ENCODE measurements around the gene ZFAND2A. TPM values are rescaled to one million over a fixed set of nuclear protein-coding genes. Genes with fewer than 3 reads are reported as not detected.

The ZFAND2A gene
- total RNA-seq, 6 experiments from 2014 or later = 24.3 to 43.1 (median 31.8) TPM

GRCh38 chr7:1112109-1112508, 47.9 kb downstream of the ZFAND2A start:
- Histone ChIP-seq H3K36me3 (no peaks in the 10 kb centered on the region), H3K27me3 (no peaks in the 10 kb centered on the region), H3K4me3 (no peak overlapping the region), H3K27ac (no peak overlapping the region), H3K4me1 (no peaks in the 10 kb centered on the region), H3K9me3 (no peaks in the 10 kb centered on the region)
- ATAC-seq = no peak
- intact Hi-C loops (cut with DNase I) = no loop called here
- DNase-seq = peak in 1 of 3 donors; percentile 44
- TF ChIP-seq, protein P1, sequence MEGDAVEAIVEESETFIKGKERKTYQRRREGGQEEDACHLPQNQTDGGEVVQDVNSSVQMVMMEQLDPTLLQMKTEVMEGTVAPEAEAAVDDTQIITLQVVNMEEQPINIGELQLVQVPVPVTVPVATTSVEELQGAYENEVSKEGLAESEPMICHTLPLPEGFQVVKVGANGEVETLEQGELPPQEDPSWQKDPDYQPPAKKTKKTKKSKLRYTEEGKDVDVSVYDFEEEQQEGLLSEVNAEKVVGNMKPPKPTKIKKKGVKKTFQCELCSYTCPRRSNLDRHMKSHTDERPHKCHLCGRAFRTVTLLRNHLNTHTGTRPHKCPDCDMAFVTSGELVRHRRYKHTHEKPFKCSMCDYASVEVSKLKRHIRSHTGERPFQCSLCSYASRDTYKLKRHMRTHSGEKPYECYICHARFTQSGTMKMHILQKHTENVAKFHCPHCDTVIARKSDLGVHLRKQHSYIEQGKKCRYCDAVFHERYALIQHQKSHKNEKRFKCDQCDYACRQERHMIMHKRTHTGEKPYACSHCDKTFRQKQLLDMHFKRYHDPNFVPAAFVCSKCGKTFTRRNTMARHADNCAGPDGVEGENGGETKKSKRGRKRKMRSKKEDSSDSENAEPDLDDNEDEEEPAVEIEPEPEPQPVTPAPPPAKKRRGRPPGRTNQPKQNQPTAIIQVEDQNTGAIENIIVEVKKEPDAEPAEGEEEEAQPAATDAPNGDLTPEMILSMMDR (IDR thresholded peaks at IDR 0.05) = no peak
- TF ChIP-seq POLR2A (IDR thresholded peaks at IDR 0.05) = no peak
- WGBS (ENCODE audit: insufficient coverage, low coverage, low lambda C conversion rate, missing lambda C conversion rate) = no CpG with 5 or more reads among the region's 9 CpGs

GRCh38 chr7:1111156-1111555, 48.8 kb downstream of the ZFAND2A start:
- no peak for DNase-seq

GRCh38 chr7:1110358-1110757, 49.6 kb downstream of the ZFAND2A start:
- H3K36me3 ChIP-seq = no peaks in the 10 kb centered on the region
- H3K4me3 ChIP-seq = no peak overlapping the region
- ATAC-seq = no peak
- intact Hi-C loops (cut with DNase I) = no loop called here
- no peak overlapping the region for H3K27ac ChIP-seq
- WGBS (ENCODE audit: insufficient coverage, low coverage, low lambda C conversion rate, missing lambda C conversion rate) = 93% methylated on average over 20 of the region's 28 CpGs
- no peaks in the 10 kb centered on the region for H3K27me3 ChIP-seq
- DNase-seq = peak in 1 of 3 donors; percentile 38
- no peaks in the 10 kb centered on the region for H3K4me1 ChIP-seq
- H3K9me3 ChIP-seq = no peaks in the 10 kb centered on the region
- TF ChIP-seq, protein P1 (IDR thresholded peaks at IDR 0.05) = no peak
- no peak for TF ChIP-seq POLR2A (IDR thresholded peaks at IDR 0.05)

More at GRCh38 chr7:1111156-1111555, 48.8 kb downstream of the ZFAND2A start:
- H3K4me1 ChIP-seq = no peaks in the 10 kb centered on the region
- no peak for ATAC-seq
- TF ChIP-seq POLR2A (IDR thresholded peaks at IDR 0.05) = no peak
- TF ChIP-seq, protein P1 (IDR thresholded peaks at IDR 0.05) = no peak
- 90% methylated on average over 3 of the region's 3 CpGs for WGBS (ENCODE audit: insufficient coverage, low coverage, low lambda C conversion rate, missing lambda C conversion rate)
- intact Hi-C loops (cut with DNase I) = no loop called here
- H3K9me3 ChIP-seq = no peaks in the 10 kb centered on the region
- no peaks in the 10 kb centered on the region for H3K36me3 ChIP-seq
- H3K27me3 ChIP-seq = no peaks in the 10 kb centered on the region
- no peak overlapping the region for H3K27ac ChIP-seq
- no peak overlapping the region for H3K4me3 ChIP-seq

- H3K27ac ChIP-seq = no peak overlapping the region
- WGBS (ENCODE audit: insufficient coverage, low coverage, low lambda C conversion rate, missing lambda C conversion rate) = over 99% methylated on average over 21 of the region's 55 CpGs
- H3K27me3 ChIP-seq = no peaks in the 10 kb centered on the region
- ATAC-seq (peak in 1 of 4 donors; percentile 19), DNase-seq (peak in 1 of 3 donors; percentile 43)
- no peaks in the 10 kb centered on the region for H3K36me3 ChIP-seq
- no peak for TF ChIP-seq POLR2A (IDR thresholded peaks at IDR 0.05)
- H3K4me1 ChIP-seq = no peaks in the 10 kb centered on the region
- no peak overlapping the region for H3K4me3 ChIP-seq
- intact Hi-C loops (cut with DNase I) = no loop called here
- no peaks in the 10 kb centered on the region for H3K9me3 ChIP-seq
These were observed 50.2 kb downstream of the ZFAND2A start for GRCh38 chr7:1109581-1110310.

- no peaks in the 10 kb centered on the region for H3K36me3 ChIP-seq
- WGBS (ENCODE audit: insufficient coverage, low coverage, low lambda C conversion rate, missing lambda C conversion rate) = 90% methylated on average over 6 of the region's 30 CpGs
- peaks cover 0 to 5% (median 3%) of the 10 kb centered on the region in 4 donors for H3K4me1 ChIP-seq
- DNase-seq = peak in 1 of 3 donors; percentile 35
- no peaks in the 10 kb centered on the region for H3K27me3 ChIP-seq
- H3K27ac ChIP-seq = no peak overlapping the region
- TF ChIP-seq, protein P1 (IDR thresholded peaks at IDR 0.05) = no peak
- TF ChIP-seq POLR2A (IDR thresholded peaks at IDR 0.05) = no peak
- ATAC-seq = no peak
- H3K9me3 ChIP-seq = no peaks in the 10 kb centered on the region
- H3K4me3 ChIP-seq = no peak overlapping the region
- intact Hi-C loops (cut with DNase I) = no loop called here
These were observed 51.6 kb downstream of the ZFAND2A start for GRCh38 chr7:1108264-1108920.

Measured in right lobe of liver (tissue), 6 donors.